Fibroblast of skin of scalp (primary cell): ENCODE data around the gene CHRNA4.

Source experiments
- DNase-seq: peaks from one replicate; pipeline ENCODE4 v3.0.0-alpha.2; 2013

The CHRNA4 gene

GRCh38 chr20:63363013-63363957, 2.1 kb upstream of the CHRNA4 start:
- no peak for DNase-seq

GRCh38 chr20:63362436-63363009, 1.4 kb upstream of the CHRNA4 start:
- no peak for DNase-seq

- DNase-seq = no peak
Measured at GRCh38 chr20:63361519-63362435, 628 bp upstream of the CHRNA4 start.

- no peak for DNase-seq
Measured at GRCh38 chr20:63359937-63360849, 956 bp downstream of the CHRNA4 start.

GRCh38 chr20:63359164-63359934, 1.8 kb downstream of the CHRNA4 start:
- no peak for DNase-seq

- no peak for DNase-seq
Measured at GRCh38 chr20:63357921-63358905, 2.9 kb downstream of the CHRNA4 start.

- DNase-seq = no peak
Measured at GRCh38 chr20:63356931-63357879, 3.9 kb downstream of the CHRNA4 start.

GRCh38 chr20:63356511-63356910, 4.6 kb downstream of the CHRNA4 start:
- DNase-seq = no peak

- DNase-seq = no peak
Measured at GRCh38 chr20:63355781-63356295, 5.3 kb downstream of the CHRNA4 start.

GRCh38 chr20:63354636-63355350, 6.4 kb downstream of the CHRNA4 start:
- DNase-seq = no peak

GRCh38 chr20:63352811-63353221, 8.3 kb downstream of the CHRNA4 start:
- DNase-seq = no peak

- DNase-seq = no peak
Measured at GRCh38 chr20:63351811-63352591, 9.1 kb downstream of the CHRNA4 start.

GRCh38 chr20:63351326-63351700, 9.8 kb downstream of the CHRNA4 start:
- DNase-seq = no peak

GRCh38 chr20:63350597-63351325, 10.4 kb downstream of the CHRNA4 start:
- no peak for DNase-seq

GRCh38 chr20:63350196-63350595, 11.0 kb downstream of the CHRNA4 start:
- no peak for DNase-seq

- no peak for DNase-seq
Measured at GRCh38 chr20:63349516-63349895, 11.6 kb downstream of the CHRNA4 start.
